DMS79 treated with DMSO at 0.1 percent for 48 hours (cell line): Measurements from ENCODE around the gene UBAC2.
"Not testable (repeated sequence)": the region's sequence is repeated elsewhere in the genome, so short reads cannot be mapped to it uniquely, and the experiment has no call there.

ENCODE experiments used
- DNase-seq: peaks from one replicate; lab custom pipeline; 2025; lab: John Stamatoyannopoulos, UW

The UBAC2 gene

DNA sequence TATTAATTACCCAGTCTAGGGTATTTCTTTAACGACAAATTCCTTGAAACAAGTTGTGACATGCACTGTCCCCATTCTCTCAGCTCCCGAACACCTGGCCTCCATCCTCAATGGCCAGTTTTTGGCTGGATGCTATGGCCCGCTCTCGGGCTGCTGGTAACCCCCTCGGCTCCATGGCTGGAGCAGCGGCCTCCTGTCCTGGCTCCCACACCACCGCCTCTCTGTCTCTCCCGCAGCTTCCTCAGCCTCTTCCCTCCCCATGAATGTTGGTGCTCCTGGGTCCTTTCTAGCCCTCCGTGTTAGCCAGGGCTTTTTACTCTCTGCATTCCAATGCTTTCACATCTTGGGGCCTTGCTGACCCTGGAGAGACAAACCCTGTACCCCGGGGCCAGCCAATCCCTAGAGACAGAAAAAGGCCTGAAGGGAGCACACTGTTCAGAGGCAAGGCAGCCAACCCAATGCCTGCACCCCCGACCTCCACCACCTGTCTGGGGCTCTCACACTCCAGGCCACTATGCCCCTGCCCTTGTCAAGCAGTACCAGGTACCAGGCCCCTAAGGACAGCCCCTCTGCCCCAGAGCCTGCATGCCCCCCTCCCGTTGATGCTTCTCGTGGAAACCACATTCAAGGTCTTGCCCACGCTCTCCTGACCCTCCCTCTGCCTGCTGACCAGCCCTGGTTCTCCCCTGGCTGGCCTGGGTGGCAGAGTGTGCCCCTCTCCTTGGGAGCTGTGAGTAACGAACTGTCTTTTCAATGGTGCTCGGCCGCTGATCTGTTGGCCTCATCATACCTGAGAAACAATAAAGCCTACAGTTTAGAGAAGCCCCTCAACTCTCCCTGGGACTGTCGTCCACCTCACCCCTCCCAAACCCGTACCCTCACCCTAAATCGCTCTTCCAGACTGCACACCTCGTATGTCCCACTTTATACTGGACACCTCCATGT is 193.4 kb downstream of the UBAC2 start:
- DNase-seq, result no peak

- no peak for DNase-seq
Observed at GRCh38 chr13:99395436-99395835, 194.8 kb downstream of the UBAC2 start.

- no peak for DNase-seq
Observed at GRCh38 chr13:99396446-99396845, 195.8 kb downstream of the UBAC2 start.

DNA sequence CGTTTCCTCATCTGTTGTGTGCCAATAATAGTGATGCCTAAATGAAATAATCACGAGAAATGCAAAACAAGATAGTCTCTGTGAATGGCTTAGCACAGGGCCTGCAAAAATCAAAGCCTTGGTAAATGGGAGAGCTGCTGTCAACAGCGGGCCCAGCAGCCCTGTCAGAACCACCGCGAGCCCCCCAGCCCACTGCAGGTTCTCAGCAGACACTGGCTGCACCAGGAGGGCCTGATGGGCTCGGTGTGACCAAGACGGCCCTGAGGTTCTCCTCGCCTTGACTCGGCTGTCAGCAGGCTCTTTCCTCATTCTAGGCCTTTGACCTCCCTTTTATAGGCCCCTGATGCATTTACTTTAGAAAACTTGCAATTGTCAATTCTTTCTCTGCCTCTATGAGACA is 197.4 kb downstream of the UBAC2 start:
- no peak for DNase-seq

DNA sequence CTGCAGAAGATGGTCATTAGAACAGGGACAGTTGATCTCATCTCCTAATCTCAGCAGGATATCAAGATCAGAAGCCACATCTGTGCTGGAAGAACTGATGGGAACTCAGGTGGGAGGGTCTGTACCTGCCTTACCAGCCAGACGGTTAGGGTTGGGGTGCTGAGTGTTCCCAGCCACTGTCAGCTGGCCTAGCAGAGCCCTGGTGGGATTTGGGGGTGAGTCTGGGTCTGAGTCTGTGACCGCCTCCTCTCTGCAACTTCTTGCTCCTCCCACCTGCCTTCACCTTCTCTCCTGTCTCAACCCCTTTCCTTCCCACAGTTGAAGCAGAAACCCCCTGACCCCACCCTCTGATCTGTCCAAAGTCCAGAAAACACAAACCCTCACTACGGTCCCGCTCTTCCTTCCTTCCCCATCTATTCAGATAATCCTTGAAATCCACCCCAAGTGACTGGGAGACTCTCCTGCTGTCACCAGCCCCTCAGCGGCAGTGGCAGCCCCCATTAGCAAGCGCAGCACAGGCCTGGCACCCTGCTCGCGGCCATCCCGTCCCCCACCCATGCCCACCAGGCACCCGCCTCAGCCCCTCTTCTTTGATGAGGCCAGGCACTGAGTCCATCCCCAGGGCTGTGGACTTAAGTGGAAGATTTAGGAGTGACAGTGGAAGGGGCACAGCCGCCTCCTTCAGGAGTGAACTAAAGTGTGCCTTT is 198.4 kb downstream of the UBAC2 start:
- no peak for DNase-seq

DNA sequence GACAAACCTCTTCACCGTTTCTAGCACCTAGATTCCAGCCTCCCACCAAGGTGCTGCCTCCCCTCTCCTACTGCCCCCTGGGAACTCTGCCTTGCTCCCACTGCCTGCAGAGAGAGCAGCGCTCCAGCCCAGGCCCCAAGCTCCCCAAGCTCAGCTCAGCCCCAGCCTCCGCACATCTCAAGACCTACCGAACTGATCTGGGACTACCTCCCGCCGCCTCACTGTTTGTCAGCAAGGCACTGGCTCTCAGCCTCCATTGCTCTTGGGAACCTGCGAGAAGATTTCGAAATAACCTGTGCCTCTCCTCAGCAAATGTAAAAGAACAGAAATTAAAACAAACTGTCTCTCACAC is 198.9 kb downstream of the UBAC2 start:
- DNase-seq, result no peak

DNA sequence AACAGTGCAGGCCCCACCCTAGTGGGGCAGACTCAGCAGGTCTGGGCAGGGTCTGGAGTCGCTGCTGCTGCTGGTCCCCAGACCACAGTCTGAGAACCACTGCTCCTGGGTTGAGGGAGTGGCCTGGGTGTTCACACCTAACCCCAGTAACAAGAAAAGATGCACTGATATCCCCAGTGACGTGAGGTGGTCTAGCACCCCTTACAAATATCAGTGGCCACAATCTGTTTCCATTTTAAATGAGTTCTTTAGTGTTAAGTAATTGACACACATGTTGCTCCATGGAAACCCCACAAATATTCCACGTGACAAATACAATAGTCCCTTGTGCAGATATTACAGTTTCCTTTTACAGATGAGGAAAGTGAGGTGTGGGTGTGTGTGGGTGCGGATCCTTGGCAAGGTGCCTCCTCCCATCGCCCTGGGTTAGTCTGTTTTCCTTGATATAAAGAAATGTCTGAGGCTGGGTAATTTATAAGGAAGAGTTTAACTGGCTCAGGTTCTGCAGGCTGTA is 202.9 kb downstream of the UBAC2 start:
- DNase-seq, result no peak

- DNase-seq, result no peak
Observed at GRCh38 chr13:99404005-99404755, 203.5 kb downstream of the UBAC2 start.

DNA sequence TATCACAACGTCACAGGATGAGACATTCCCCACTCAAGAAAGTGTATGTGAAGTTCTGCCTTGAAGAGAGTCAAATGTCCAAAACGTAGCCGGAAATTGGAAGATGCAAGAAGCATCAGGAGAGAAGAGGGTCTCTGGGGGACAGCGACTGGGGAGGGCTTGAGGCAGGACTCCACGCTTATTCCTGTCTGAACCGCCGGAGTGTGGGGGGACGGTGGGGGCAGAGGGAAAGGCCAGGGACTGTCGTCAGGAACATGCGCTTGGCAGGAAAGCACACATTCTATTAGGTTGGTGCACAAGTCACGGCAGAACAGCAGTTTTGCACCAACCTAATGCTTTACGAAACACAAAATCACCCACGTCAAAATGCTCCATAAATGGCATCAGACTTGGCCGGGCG is 205.3 kb downstream of the UBAC2 start:
- DNase-seq, result no peak

DNA sequence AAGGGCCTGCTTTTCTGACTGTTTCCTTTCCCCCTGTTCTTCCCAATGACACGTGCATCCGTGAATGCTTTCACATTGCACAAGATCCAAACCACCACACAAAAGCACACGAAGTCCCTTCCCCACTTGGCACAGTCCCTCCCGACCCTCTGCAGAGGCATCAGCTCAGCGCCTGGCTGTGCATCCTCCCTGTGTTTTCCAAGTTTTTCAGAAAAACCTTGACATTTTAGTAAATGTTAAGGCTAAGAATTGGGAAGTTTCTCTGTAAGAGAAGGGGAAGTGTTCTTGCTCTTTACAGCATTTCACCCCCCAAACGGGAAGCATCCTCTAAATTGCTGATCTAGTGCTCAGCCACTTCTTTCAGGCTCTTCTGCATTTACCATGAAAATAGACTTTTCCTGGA is 206.1 kb downstream of the UBAC2 start:
- no peak for DNase-seq

DNA sequence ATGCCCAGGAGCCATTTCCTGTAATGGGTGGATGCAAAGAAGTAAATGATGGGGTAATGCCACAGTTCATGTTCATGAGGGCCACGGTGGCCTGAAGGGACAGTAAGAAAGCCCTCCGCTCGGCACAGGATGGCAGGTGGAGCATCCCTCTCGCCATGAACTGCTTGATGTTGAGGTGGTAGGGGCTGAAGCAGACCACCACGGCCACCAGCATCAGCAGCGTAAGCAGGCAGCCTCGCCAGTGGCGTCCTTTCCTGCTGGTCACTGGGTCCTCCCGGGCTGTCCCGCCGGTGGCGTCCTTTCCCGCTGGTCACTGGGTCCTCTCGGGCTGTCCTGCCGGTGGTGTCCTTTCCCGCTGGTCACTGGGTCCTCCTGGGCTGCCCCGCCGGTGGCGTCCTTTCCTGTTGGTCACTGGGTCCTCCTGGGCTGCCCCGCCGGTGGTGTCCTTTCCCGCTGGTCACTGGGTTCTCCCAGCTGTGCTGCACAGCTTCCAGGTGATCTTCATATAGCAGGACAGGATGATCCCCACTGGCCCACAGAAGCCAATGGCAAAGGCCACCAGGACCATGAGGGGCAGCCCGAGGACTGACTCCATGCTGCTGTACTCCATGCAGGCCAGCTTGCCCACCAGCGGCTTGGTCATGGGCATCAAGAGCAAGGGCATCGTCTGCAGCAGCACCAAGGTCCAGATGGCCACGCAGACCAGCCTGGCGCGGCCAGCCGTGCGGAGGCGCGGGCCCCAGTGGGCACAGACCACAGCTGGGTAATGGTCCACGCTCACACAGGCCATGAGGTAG is 207.4 kb downstream of the UBAC2 start:
- no peak for DNase-seq

DNA sequence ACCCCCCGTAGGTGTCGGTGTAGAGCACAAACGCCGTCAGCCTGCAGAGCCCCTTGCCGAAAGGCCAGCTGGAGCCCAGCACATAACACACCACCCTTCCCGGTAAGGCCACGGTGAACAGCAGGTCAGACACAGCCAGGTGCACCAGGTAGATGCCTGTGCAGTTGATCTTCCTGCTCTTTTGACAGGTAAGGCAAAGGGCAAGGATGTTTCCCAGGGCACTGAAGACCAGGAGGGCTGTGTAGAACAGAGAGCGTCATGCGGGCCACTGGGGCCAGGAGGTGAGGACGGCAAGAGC is 208.0 kb downstream of the UBAC2 start:
- DNase-seq, result no peak

DNA sequence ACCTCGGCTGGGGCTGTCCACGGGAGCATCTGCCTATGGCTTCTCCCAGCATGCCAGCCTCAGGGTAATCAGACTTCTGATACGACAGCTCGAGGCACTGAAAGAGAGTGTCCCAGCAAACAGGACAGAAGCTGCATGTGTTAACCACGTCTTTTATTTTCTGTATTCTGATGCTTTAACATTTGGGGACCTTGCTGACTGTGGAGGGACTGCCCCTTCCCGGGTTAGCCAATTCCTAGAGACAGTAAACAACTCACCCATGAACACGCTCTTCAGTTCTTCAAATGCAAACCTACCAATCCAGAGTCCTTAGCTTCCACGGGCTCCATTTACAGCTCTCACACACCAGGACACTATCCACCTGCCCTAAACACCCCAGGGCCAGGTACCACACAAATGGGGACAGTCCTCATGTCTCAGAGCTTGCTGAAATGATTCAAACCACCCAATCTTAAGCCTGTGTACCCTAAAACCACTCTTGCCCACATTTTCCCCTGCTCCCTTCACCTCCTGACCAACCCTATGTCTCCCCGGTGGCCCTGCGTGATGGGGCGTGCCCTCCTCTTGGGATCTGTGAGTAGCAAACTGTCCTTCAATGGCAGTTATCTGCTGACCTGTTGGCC is 208.9 kb downstream of the UBAC2 start:
- not testable (repeated sequence) for DNase-seq

- DNase-seq, result not testable (repeated sequence)
Observed at GRCh38 chr13:99410646-99411475, 210.2 kb downstream of the UBAC2 start.

- no peak for DNase-seq
Observed at GRCh38 chr13:99412856-99413255, 212.2 kb downstream of the UBAC2 start.

DNA sequence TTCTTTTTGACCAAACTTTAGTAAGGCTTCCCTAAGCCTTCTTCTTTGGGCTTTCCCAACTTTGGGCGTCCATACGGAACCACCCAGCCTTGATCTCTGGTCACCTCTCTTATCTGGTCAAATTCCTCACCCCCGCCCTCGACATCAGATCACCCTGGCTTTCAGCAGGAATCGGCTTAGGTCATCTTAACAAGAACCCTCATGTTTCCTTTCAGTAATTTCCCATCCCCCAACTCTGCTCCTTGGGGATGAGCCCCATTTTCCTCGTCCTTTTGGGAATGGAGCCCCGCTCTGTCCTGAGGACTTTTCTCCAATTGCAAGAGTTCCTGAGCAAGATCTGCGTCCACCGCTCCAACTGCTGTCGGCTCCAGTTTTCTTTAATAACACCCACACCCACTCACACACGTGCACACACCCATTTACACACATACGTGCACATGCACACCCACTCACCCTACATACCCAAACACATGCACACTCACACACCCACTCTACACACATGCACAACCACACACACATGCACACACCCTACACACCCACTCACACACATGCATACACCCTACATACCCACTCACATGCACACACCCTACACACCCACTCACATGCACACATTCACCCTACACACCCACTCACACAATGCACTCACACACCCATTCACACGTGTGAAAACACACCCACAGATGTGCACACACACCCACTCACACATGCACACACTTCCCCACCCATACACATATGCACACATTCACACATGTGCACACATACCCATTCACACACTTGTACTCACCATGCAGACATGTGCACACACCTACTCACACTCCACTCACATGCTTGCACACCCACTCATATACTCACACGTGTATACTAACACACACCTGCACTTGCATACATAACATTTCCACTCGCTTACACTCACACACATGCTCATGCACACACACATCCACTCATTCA is 213.7 kb downstream of the UBAC2 start:
- no peak for DNase-seq

DNA sequence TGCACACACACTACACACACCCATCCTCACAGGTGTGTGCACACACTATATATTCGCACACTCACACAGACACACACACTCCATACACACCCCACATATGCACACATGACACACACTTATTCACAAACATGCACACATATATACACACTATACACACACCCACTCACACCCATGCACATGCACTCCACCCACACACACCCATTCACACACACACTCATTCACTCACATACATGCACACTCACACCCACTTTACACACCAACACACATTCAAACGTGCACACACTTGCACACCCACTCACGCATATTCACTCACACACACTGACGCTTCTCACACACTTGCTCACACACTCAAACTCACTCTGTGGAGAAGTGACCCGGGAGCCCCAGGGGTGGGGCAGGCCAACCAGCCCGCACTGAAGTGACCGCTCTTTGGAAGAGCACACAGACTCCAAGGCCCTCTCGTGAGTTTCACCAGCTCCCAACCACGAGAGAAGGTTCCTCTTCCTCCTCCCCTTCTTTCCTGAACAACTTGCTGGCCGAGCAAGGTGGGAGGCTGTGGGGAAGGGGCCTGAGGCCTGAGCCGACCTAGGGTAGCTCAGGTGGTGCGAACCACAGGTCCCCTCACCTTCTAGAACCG is 214.5 kb downstream of the UBAC2 start:
- DNase-seq, result no peak

DNA sequence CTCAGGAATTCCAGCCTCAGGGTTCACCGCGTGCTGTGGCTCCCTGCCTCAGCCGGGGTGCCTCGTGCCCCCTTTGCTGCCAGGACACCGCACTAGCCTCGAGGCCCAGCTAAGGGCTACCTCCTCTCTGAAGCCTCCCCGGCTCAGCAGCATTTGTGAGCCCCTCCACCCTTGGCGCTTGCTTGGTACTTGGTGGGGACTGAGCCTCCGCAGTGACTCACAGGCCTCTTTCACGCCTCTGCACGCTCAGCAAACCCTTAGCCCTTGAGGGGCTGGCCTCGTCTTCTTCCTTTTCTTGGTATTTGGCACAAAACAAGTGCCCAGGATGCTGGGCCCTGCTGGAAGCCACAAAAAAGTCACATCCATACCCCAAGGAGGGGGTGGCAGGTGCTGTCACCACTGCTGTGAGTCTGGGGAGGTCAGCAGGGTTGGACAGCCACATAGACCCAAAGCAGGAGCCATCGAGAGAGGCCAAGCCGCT is 215.2 kb downstream of the UBAC2 start:
- no peak for DNase-seq
